WTC11 (cell line): ENCODE results near the gene NAP1L5.

Source experiments
- CBFB ChIP-seq: sonication (generic); formaldehyde crosslinking; IDR thresholded peaks from 2 replicates; pipeline ENCODE4 v1.8.1; 2022; ENCODE audit warnings: mild to moderate bottlenecking, low read depth, missing genetic modification reagents
- CTCF ChIP-seq: fragments of 200-600 bp; IDR thresholded peaks from 2 replicates; pipeline ENCODE4 v1.8.0; 2022; ENCODE audit warnings: antibody characterized with exemption
- E2F1 ChIP-seq: sonication (generic); formaldehyde crosslinking; IDR thresholded peaks from 2 replicates; pipeline ENCODE4 v1.8.0; 2022; ENCODE audit warnings: mild to moderate bottlenecking, missing genetic modification reagents
- ESRRA ChIP-seq: sonication (generic); formaldehyde crosslinking; IDR thresholded peaks from 2 replicates; pipeline ENCODE4 v1.8.1; 2022; ENCODE audit warnings: mild to moderate bottlenecking, missing genetic modification reagents, borderline replicate concordance
- KAT7 ChIP-seq: sonication (generic); formaldehyde crosslinking; IDR thresholded peaks from 2 replicates; pipeline ENCODE4 v1.8.1; 2023; ENCODE audit warnings: missing genetic modification reagents, mild to moderate bottlenecking, borderline replicate concordance
- MLX ChIP-seq: sonication (generic); formaldehyde crosslinking; IDR thresholded peaks from 2 replicates; pipeline ENCODE4 v1.8.1; 2023; ENCODE audit warnings: mild to moderate bottlenecking, missing genetic modification reagents, moderate library complexity
- NR3C1 ChIP-seq: sonication (generic); formaldehyde crosslinking; conservative IDR thresholded peaks from 2 replicates; pipeline ENCODE4 v1.8.1; 2023; ENCODE audit warnings: low read depth, mild to moderate bottlenecking, missing genetic modification reagents
- STAT6 ChIP-seq: sonication (generic); formaldehyde crosslinking; conservative IDR thresholded peaks from 2 replicates; pipeline ENCODE4 v1.8.1; 2023; ENCODE audit warnings: mild to moderate bottlenecking, low read depth, missing genetic modification reagents, moderate library complexity
- ZNF138 ChIP-seq: sonication (generic); formaldehyde crosslinking; conservative IDR thresholded peaks from 2 replicates; pipeline ENCODE4 v1.8.1; 2022; ENCODE audit warnings: mild to moderate bottlenecking, moderate library complexity, missing genetic modification reagents
- ZNF281 ChIP-seq: sonication (generic); formaldehyde crosslinking; IDR thresholded peaks from 2 replicates; pipeline ENCODE4 v1.8.0; 2023; ENCODE audit warnings: mild to moderate bottlenecking, missing genetic modification reagents
- ZNF671 ChIP-seq: fragments of 250-450 bp; sonication (Bioruptor Pico); IDR thresholded peaks from 2 replicates; pipeline ENCODE4 v1.8.0; 2021; ENCODE audit warnings: mild to moderate bottlenecking

- TF ChIP-seq CTCF = no peak
- no peak for TF ChIP-seq ESRRA
- TF ChIP-seq KAT7 (CRISPR knock-in tag) = no peak
- TF ChIP-seq ZNF281 (CRISPR knock-in tag) = no peak
- no peak for TF ChIP-seq ZNF671 (CRISPR knock-in tag)
- TF ChIP-seq NR3C1 (CRISPR knock-in tag) = no peak
- no peak for TF ChIP-seq E2F1 (CRISPR knock-in tag)
- TF ChIP-seq MLX (CRISPR knock-in tag) = no peak
- no peak for TF ChIP-seq CBFB (CRISPR knock-in tag)
- no peak for TF ChIP-seq STAT6 (CRISPR knock-in tag)
- TF ChIP-seq ZNF138 (CRISPR knock-in tag) = no peak
Observed at GRCh38 chr4:88674979-88675378, 22.6 kb downstream of the NAP1L5 start.
